T1000 (cell line): ENCODE results near the gene SCGB1C1.

Experiments
- DNase-seq: peaks from one replicate; lab custom pipeline; 2025; ENCODE audit warnings: mixed read lengths; lab: John Stamatoyannopoulos, UW

Gene SCGB1C1

GRCh38 chr11:205221-206001 is 12.5 kb downstream of the SCGB1C1 start:
- no peak for DNase-seq

DNA sequence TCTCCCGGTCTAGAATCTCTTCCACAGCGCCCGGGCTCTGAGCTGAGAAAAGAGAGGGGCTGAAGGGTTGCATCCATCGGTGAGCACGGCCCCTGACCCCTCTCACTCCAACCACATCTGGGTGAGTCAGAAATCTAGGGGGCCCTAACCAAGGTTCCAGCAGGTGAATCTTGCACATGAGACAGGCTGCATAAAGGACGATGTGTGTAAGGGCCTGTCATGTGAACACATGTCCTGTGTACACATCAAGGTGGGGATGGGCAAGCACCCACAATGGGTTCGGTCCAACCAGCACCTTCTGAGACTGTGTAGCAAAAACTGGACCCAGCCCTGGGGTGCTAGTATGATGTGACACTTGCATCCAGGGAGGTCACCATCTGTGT is 13.1 kb downstream of the SCGB1C1 start:
- no peak for DNase-seq

DNA sequence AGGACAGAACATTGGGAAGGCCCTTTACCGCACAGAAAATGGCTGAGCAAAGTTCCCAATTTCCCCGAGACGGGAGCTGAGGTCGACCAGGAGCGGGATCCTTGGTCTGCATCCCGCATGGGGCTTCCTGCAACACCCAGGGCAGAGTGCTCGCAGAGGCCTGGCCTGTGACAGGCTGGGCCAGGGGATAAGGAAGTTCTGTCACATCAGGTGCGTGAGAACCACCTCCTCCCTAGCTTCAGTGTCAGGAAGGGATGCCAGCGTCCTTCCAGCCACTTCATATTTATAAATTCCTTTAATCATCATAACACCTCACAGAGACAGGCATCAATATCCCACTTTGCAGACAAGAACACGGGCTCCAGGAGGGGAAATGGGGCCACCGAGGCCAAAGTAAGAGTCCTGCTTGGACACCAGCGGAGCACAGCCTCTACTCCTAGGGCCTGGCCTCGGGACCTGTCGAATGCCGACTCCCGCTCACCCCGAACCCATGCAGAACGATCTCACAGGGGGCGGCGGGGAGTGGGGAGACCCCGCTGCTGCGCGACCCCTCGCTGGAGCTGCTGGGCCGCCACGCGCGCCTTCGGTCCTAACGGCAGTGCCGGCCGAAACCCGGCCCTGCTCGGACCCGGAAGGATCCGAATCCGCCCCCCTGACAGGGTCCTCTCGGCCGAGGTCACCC is 13.8 kb downstream of the SCGB1C1 start:
- DNase-seq, result no peak

GRCh38 chr11:207208-207862 is 14.5 kb downstream of the SCGB1C1 start, which contains the start of the genes BET1L and RIC8A:
Gene BET1L, minus strand, starts transcription at chr11:207399. Its CDS starts 78 bp downstream, at chr11:207321.
Gene RIC8A, plus strand, starts transcription at chr11:207708. Its CDS starts 1,147 bp downstream, at chr11:208855.
- DNase-seq, result peak; percentile 86

GRCh38 chr11:207863-208180 is 14.9 kb downstream of the SCGB1C1 start:
- no peak for DNase-seq

DNA sequence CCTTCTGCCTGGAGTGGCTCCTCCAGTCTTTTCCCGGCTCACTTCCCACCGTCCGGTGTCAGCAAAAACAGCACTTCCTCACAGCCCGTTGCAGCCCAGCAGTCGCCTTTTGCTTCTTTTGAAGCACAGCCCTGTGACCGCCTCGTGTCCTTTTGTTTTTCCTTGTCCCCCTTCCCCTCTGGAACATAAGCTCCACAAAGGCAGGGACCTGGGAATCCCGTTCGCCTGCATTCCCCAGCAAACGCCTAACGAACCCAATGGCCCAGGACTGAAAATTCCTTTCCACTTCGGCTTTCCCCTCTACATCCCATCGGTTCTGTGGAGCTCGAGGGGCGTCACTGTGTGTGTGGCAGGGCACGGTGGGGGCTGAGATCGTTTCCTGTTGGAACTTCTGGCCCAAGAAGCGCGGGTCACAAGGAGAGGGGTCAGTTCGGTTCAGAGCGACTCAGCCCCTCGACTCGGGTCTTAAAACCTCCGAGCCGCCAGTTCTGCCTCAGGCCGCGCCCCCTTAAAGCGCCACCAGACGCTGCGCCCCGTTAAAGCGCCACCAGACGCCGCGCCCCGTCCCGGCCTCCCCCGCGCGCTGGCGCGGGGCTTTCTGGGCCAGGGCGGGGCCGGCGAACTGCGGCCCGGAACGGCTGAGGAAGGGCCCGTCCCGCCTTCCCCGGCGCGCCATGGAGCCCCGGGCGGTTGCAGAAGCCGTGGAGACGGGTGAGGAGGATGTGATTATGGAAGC is 15.5 kb downstream of the SCGB1C1 start:
- peak; percentile 24 for DNase-seq

DNA sequence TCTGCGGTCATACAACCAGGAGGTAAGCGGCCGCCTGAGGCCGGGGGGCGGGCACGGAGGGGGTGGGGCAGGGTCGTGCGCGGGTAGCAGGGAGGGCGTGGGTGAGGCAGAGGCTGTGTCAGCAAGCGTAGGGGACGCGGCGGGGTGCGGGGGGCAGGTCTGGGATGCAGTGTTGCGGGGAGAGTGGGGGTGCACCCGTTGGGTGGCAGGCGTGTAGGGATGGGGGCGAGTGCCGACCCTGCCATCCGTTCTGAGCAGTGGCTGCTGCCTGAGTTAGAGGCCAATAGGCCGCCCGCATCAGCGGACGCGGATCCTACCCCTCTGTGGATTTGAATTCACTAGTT is 16.0 kb downstream of the SCGB1C1 start:
- DNase-seq, result no peak

DNA sequence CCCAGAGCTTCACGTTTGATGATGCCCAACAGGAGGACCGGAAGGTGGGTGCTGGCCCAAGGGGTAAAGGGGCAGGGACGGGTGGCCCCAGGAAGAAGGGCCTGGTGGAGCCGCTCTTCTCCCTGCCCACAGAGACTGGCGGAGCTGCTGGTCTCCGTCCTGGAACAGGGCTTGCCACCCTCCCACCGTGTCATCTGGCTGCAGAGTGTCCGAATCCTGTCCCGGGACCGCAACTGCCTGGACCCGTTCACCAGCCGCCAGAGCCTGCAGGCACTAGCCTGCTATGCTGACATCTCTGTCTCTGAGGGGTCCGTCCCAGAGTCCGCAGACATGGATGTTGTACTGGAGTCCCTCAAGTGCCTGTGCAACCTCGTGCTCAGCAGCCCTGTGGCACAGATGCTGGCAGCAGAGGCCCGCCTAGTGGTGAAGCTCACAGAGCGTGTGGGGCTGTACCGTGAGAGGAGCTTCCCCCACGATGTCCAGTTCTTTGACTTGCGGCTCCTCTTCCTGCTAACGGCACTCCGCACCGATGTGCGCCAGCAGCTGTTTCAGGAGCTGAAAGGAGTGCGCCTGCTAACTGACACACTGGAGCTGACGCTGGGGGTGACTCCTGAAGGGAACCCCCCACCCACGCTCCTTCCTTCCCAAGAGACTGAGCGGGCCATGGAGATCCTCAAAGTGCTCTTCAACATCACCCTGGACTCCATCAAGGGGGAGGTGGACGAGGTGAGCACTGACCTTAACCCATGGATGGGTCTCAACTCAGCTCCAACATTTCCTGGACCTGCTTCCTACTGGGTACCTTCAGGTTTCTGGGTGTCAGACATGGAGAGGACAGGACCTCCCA is 16.6 kb downstream of the SCGB1C1 start:
- no peak for DNase-seq

GRCh38 chr11:210122-210802 is 17.4 kb downstream of the SCGB1C1 start:
- peak; percentile 28 for DNase-seq

DNA sequence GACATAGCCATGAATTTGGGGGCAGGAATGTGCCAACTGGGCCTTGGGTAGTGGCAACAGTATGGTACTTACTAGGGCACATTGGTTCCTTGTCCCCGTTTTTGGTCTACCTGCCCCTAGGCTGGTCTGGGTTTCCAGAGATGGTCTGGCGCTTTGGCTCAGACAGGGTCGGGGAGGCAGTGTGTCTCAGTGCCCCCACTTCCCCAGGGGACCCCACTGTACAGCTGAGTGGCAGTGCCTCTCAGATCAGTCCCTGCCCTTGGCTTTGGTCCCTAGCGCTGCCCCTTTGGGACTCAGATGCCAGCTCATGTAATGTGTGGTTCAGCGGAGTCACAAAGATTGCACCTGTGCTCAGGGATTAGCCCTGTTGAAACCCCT is 17.9 kb downstream of the SCGB1C1 start:
- no peak for DNase-seq

GRCh38 chr11:211295-211694 is 18.4 kb downstream of the SCGB1C1 start:
- no peak for DNase-seq

DNA sequence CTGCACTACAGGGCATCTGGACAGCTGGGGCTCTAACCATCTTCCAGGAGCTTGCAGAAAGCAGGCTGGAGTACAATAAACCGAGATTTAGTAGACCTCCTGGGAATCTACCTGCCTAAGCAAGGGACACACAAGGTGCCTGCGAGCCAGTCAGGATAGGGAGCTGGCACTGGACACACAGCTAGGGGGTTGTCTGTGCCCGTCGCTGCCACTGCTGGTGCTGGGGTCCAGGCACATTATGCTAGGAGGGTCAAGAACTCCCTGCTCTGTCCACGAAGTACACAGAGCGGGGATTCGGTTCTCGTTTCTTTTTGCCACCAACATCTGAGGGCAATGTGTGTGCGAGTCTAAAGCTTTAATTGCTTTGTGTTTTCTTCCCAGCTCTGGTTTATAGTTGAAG is 18.9 kb downstream of the SCGB1C1 start:
- DNase-seq, result no peak

DNA sequence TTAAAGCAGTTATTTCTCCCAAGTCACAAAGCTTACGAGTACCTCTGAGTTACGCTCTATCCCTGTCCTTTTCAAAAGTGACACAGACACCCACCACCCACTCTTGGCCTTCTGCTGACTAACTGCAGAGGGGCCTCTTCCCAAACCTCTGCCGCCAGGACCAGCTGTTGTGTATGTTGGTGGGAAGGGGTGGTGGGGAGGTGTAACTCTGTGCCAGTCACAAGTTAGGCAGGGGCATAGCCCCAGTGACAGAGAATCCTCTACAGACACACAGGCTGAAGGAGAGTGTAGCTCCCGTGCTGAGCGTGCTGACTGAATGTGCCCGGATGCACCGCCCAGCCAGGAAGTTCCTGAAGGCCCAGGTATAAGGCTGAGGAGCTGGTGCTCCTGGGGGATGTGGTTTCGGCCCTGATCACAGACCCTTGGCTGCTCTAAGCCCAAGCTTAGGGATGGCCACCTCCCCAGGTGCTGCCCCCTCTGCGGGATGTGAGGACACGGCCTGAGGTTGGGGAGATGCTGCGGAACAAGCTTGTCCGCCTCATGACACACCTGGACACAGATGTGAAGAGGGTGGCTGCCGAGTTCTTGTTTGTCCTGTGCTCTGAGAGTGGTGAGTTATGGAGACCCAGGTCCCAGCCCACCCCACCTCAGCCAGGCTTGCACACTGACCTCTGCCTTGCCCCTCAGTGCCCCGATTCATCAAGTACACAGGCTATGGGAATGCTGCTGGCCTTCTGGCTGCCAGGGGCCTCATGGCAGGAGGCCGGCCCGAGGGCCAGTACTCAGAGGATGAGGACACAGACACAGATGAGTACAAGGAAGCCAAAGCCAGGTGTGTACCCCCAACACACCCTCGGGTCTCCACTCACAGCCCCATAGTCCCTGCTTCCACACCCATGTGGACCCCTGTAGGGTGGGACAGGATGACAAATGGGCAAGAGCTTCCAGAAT is 19.5 kb downstream of the SCGB1C1 start:
- DNase-seq, result no peak

DNA sequence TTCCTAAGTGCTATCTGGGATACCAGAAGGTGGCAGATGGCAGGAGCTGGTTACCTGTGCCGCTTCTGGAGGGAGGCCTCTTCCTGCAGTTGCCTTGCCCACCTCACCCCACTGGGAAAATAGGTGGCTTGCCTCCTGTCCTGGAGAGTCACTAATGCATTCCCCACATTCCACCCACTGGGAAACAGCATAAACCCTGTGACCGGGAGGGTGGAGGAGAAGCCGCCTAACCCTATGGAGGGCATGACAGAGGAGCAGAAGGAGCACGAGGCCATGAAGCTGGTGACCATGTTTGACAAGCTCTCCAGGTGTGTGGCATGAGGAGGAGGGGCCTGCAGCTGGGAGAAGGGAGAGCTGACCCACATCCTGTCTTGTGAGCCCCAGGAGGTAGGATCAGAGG is 20.2 kb downstream of the SCGB1C1 start:
- DNase-seq, result no peak

- DNase-seq, result no peak
Observed at GRCh38 chr11:214083-214482, 21.2 kb downstream of the SCGB1C1 start.

- DNase-seq, result no peak
Observed at GRCh38 chr11:215581-216037, 22.7 kb downstream of the SCGB1C1 start.

- no peak for DNase-seq
Observed at GRCh38 chr11:216081-216974, 23.4 kb downstream of the SCGB1C1 start.

DNA sequence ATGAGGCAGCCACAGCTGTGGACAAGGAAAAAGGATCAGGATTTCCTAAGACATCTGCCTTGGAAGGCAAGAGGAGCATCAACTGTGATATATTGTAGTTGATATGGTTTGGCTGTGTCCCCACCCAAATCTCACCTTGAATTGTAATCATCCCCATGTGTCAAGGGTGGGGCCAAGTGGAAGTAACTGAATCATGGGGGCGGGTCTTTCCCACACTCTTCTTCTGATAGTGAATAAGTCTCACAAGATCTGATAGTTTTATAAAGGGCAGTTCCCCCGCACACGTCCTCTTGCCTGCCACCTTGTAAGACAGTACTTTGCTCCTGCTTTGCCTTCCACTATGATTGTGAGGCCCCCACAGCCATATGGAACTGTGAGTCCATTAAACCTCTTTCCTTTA is 24.8 kb downstream of the SCGB1C1 start:
- no peak for DNase-seq
